ENCODE data around the gene STPG4.
"Not testable (repeated sequence)": the region's sequence is repeated elsewhere in the genome, so short reads cannot be mapped to it uniquely, and the experiment has no call there.

STPG4 gene

GRCh38 chr2:47112665-47113435, 42.3 kb downstream of the STPG4 start:
- no peaks in the 10 kb centered on the region for H3K36me3 ChIP-seq (ENCODE audit: control insufficient read depth in 2 of 2, insufficient read depth in 2 of 2, low read length in 2 of 2)
- no peak overlapping the region for H3K9ac ChIP-seq (ENCODE audit: low read depth in 1 of 2, low read length in 2 of 2)
- no peak overlapping the region for H3K4me3 ChIP-seq (ENCODE audit: low read length in 2 of 2)
- H3K4me1 ChIP-seq (ENCODE audit: control insufficient read depth in 2 of 2, insufficient read depth in 2 of 2, low read length in 2 of 2), result no peaks in the 10 kb centered on the region
- H3K27ac ChIP-seq (ENCODE audit: low read depth in 2 of 2, low read length in 2 of 2), result no peak overlapping the region
- H3K27me3 ChIP-seq (ENCODE audit: control insufficient read depth in 2 of 2, insufficient read depth in 2 of 2, low read length in 2 of 2), result no peaks in the 10 kb centered on the region
- no peaks in the 10 kb centered on the region for H3K9me3 ChIP-seq (ENCODE audit: control insufficient read depth in 2 of 2, low read length in 2 of 2)

GRCh38 chr2:47109680-47110079, 45.4 kb downstream of the STPG4 start:
- no peaks in the 10 kb centered on the region for H3K9me3 ChIP-seq (ENCODE audit: control insufficient read depth in 2 of 2, low read length in 2 of 2)
- no peaks in the 10 kb centered on the region for H3K27me3 ChIP-seq (ENCODE audit: control insufficient read depth in 2 of 2, insufficient read depth in 2 of 2, low read length in 2 of 2)
- no peak overlapping the region for H3K9ac ChIP-seq (ENCODE audit: low read depth in 1 of 2, low read length in 2 of 2)
- H3K36me3 ChIP-seq (ENCODE audit: control insufficient read depth in 2 of 2, insufficient read depth in 2 of 2, low read length in 2 of 2), result no peaks in the 10 kb centered on the region
- H3K27ac ChIP-seq (ENCODE audit: low read depth in 2 of 2, low read length in 2 of 2), result no peak overlapping the region
- H3K4me1 ChIP-seq (ENCODE audit: control insufficient read depth in 2 of 2, insufficient read depth in 2 of 2, low read length in 2 of 2), result no peaks in the 10 kb centered on the region
- H3K4me3 ChIP-seq (ENCODE audit: low read length in 2 of 2), result no peak overlapping the region

GRCh38 chr2:47109007-47109375, 46.1 kb downstream of the STPG4 start:
- no peaks in the 10 kb centered on the region for H3K4me1 ChIP-seq (ENCODE audit: control insufficient read depth in 2 of 2, insufficient read depth in 2 of 2, low read length in 2 of 2)
- H3K9ac ChIP-seq (ENCODE audit: low read depth in 1 of 2, low read length in 2 of 2), result no peak overlapping the region

GRCh38 chr2:47108267-47109006, 46.7 kb downstream of the STPG4 start:
- H3K27ac ChIP-seq (ENCODE audit: low read depth in 2 of 2, low read length in 2 of 2); H3K4me1 ChIP-seq (ENCODE audit: control insufficient read depth in 2 of 2, insufficient read depth in 2 of 2, low read length in 2 of 2); H3K9ac ChIP-seq (ENCODE audit: low read depth in 1 of 2, low read length in 2 of 2); H3K4me3 ChIP-seq (ENCODE audit: low read length in 2 of 2); H3K9me3 ChIP-seq (ENCODE audit: control insufficient read depth in 2 of 2, low read length in 2 of 2); H3K36me3 ChIP-seq (ENCODE audit: control insufficient read depth in 2 of 2, insufficient read depth in 2 of 2, low read length in 2 of 2); H3K27me3 ChIP-seq (ENCODE audit: control insufficient read depth in 2 of 2, insufficient read depth in 2 of 2, low read length in 2 of 2): not testable (repeated sequence)

More at GRCh38 chr2:47109007-47109375, 46.1 kb downstream of the STPG4 start:
- H3K4me3 ChIP-seq (ENCODE audit: low read length in 2 of 2), result no peak overlapping the region
- no peaks in the 10 kb centered on the region for H3K9me3 ChIP-seq (ENCODE audit: control insufficient read depth in 2 of 2, low read length in 2 of 2)
- H3K36me3 ChIP-seq (ENCODE audit: control insufficient read depth in 2 of 2, insufficient read depth in 2 of 2, low read length in 2 of 2), result no peaks in the 10 kb centered on the region
- no peaks in the 10 kb centered on the region for H3K27me3 ChIP-seq (ENCODE audit: control insufficient read depth in 2 of 2, insufficient read depth in 2 of 2, low read length in 2 of 2)
- no peak overlapping the region for H3K27ac ChIP-seq (ENCODE audit: low read depth in 2 of 2, low read length in 2 of 2)

GRCh38 chr2:47107201-47107600, 47.9 kb downstream of the STPG4 start:
- H3K27ac ChIP-seq (ENCODE audit: low read depth in 2 of 2, low read length in 2 of 2); H3K36me3 ChIP-seq (ENCODE audit: control insufficient read depth in 2 of 2, insufficient read depth in 2 of 2, low read length in 2 of 2); H3K4me3 ChIP-seq (ENCODE audit: low read length in 2 of 2); H3K9me3 ChIP-seq (ENCODE audit: control insufficient read depth in 2 of 2, low read length in 2 of 2); H3K4me1 ChIP-seq (ENCODE audit: control insufficient read depth in 2 of 2, insufficient read depth in 2 of 2, low read length in 2 of 2); H3K27me3 ChIP-seq (ENCODE audit: control insufficient read depth in 2 of 2, insufficient read depth in 2 of 2, low read length in 2 of 2); H3K9ac ChIP-seq (ENCODE audit: low read depth in 1 of 2, low read length in 2 of 2): not testable (repeated sequence)

- not testable (repeated sequence) for H3K36me3 ChIP-seq (ENCODE audit: control insufficient read depth in 2 of 2, insufficient read depth in 2 of 2, low read length in 2 of 2); H3K4me1 ChIP-seq (ENCODE audit: control insufficient read depth in 2 of 2, insufficient read depth in 2 of 2, low read length in 2 of 2); H3K9me3 ChIP-seq (ENCODE audit: control insufficient read depth in 2 of 2, low read length in 2 of 2); H3K27ac ChIP-seq (ENCODE audit: low read depth in 2 of 2, low read length in 2 of 2); H3K4me3 ChIP-seq (ENCODE audit: low read length in 2 of 2); H3K27me3 ChIP-seq (ENCODE audit: control insufficient read depth in 2 of 2, insufficient read depth in 2 of 2, low read length in 2 of 2); H3K9ac ChIP-seq (ENCODE audit: low read depth in 1 of 2, low read length in 2 of 2)
These were observed 48.9 kb downstream of the STPG4 start for GRCh38 chr2:47106231-47106630.

- H3K9me3 ChIP-seq (ENCODE audit: control insufficient read depth in 2 of 2, low read length in 2 of 2); H3K9ac ChIP-seq (ENCODE audit: low read depth in 1 of 2, low read length in 2 of 2); H3K4me1 ChIP-seq (ENCODE audit: control insufficient read depth in 2 of 2, insufficient read depth in 2 of 2, low read length in 2 of 2); H3K4me3 ChIP-seq (ENCODE audit: low read length in 2 of 2); H3K36me3 ChIP-seq (ENCODE audit: control insufficient read depth in 2 of 2, insufficient read depth in 2 of 2, low read length in 2 of 2); H3K27me3 ChIP-seq (ENCODE audit: control insufficient read depth in 2 of 2, insufficient read depth in 2 of 2, low read length in 2 of 2); H3K27ac ChIP-seq (ENCODE audit: low read depth in 2 of 2, low read length in 2 of 2): not testable (repeated sequence)
These were observed 55.4 kb downstream of the STPG4 start for GRCh38 chr2:47099712-47100111.

- Histone ChIP-seq H3K4me3 (ENCODE audit: low read length in 2 of 2) (no peak overlapping the region), H3K27me3 (ENCODE audit: control insufficient read depth in 2 of 2, insufficient read depth in 2 of 2, low read length in 2 of 2) (no peaks in the 10 kb centered on the region), H3K27ac (ENCODE audit: low read depth in 2 of 2, low read length in 2 of 2) (peak overlapping the region; percentile 38 to 50), H3K36me3 (ENCODE audit: control insufficient read depth in 2 of 2, insufficient read depth in 2 of 2, low read length in 2 of 2) (no peaks in the 10 kb centered on the region), H3K9me3 (ENCODE audit: control insufficient read depth in 2 of 2, low read length in 2 of 2) (no peaks in the 10 kb centered on the region), H3K4me1 (ENCODE audit: control insufficient read depth in 2 of 2, insufficient read depth in 2 of 2, low read length in 2 of 2) (peaks cover 0 to 10% of the 10 kb centered on the region in 2 donors), H3K9ac (ENCODE audit: low read depth in 1 of 2, low read length in 2 of 2) (no peak overlapping the region)
These were observed 56.2 kb downstream of the STPG4 start for GRCh38 chr2:47098953-47099352.

GRCh38 chr2:47097563-47097962, 57.5 kb downstream of the STPG4 start:
- Histone ChIP-seq H3K27ac (ENCODE audit: low read depth in 2 of 2, low read length in 2 of 2) (no peak overlapping the region), H3K9ac (ENCODE audit: low read depth in 1 of 2, low read length in 2 of 2) (no peak overlapping the region), H3K36me3 (ENCODE audit: control insufficient read depth in 2 of 2, insufficient read depth in 2 of 2, low read length in 2 of 2) (no peaks in the 10 kb centered on the region), H3K4me3 (ENCODE audit: low read length in 2 of 2) (no peak overlapping the region), H3K27me3 (ENCODE audit: control insufficient read depth in 2 of 2, insufficient read depth in 2 of 2, low read length in 2 of 2) (no peaks in the 10 kb centered on the region), H3K4me1 (ENCODE audit: control insufficient read depth in 2 of 2, insufficient read depth in 2 of 2, low read length in 2 of 2) (peaks cover 0 to 10% of the 10 kb centered on the region in 2 donors), H3K9me3 (ENCODE audit: control insufficient read depth in 2 of 2, low read length in 2 of 2) (no peaks in the 10 kb centered on the region)

- H3K27ac ChIP-seq (ENCODE audit: low read depth in 2 of 2, low read length in 2 of 2), result no peak overlapping the region
- H3K36me3 ChIP-seq (ENCODE audit: control insufficient read depth in 2 of 2, insufficient read depth in 2 of 2, low read length in 2 of 2), result no peaks in the 10 kb centered on the region
- H3K9ac ChIP-seq (ENCODE audit: low read depth in 1 of 2, low read length in 2 of 2), result no peak overlapping the region
- no peaks in the 10 kb centered on the region for H3K27me3 ChIP-seq (ENCODE audit: control insufficient read depth in 2 of 2, insufficient read depth in 2 of 2, low read length in 2 of 2)
- no peaks in the 10 kb centered on the region for H3K9me3 ChIP-seq (ENCODE audit: control insufficient read depth in 2 of 2, low read length in 2 of 2)
- peaks cover 0 to 10% of the 10 kb centered on the region in 2 donors for H3K4me1 ChIP-seq (ENCODE audit: control insufficient read depth in 2 of 2, insufficient read depth in 2 of 2, low read length in 2 of 2)
- H3K4me3 ChIP-seq (ENCODE audit: low read length in 2 of 2), result no peak overlapping the region
These were observed 58.7 kb downstream of the STPG4 start for GRCh38 chr2:47096451-47096850.
